Measurements from ENCODE around the gene TPM1. TPM values are rescaled to one million over a fixed set of nuclear protein-coding genes. Genes with fewer than 3 reads are reported as not detected.
A peak's percentile ranks its signal among the peaks of the same experiment; 100 is the strongest.

The TPM1 gene
- total RNA-seq, 1 experiment from 2014 or later: 748 TPM

DNA sequence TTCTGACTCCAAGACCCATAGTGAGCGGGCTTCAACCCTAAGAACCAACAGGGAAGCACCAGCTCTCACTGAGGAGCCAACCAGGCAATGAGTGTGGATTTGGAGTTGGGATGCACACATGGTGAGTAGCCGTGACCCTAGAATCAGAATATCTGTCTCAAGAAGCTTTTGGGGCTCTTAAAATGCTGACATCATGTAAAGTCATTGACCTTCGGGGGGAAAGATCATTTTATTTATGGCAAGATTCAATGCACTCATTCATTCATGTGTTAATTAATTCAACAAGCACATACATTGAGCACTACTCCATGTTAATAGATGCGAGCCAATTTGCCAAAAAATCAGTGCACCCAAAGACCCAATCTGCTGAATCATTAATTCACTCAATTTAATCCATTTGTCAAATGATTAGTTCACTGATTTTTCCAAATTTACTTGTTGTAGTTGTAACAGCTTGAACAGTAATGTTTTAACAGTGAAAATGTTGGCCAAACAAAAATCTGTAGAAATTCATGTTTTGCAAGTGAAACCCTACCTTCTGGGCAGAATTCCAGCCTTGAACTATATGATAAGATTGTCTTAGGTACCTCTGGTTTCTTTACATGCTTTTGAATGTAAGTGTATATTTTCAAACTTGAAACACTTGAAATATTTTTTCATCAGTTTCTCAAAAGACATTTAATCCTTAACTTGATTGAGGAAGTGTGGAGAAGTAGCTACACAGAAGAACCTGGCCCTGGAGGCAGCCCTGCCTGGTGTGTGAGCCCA, 49.3 kb downstream of the TPM1 start:
- H2AFZ ChIP-seq (ENCODE audit: low read length): no peak overlapping the region
- TF ChIP-seq, protein P1, sequence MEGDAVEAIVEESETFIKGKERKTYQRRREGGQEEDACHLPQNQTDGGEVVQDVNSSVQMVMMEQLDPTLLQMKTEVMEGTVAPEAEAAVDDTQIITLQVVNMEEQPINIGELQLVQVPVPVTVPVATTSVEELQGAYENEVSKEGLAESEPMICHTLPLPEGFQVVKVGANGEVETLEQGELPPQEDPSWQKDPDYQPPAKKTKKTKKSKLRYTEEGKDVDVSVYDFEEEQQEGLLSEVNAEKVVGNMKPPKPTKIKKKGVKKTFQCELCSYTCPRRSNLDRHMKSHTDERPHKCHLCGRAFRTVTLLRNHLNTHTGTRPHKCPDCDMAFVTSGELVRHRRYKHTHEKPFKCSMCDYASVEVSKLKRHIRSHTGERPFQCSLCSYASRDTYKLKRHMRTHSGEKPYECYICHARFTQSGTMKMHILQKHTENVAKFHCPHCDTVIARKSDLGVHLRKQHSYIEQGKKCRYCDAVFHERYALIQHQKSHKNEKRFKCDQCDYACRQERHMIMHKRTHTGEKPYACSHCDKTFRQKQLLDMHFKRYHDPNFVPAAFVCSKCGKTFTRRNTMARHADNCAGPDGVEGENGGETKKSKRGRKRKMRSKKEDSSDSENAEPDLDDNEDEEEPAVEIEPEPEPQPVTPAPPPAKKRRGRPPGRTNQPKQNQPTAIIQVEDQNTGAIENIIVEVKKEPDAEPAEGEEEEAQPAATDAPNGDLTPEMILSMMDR (conservative IDR thresholded peaks at IDR 0.05): no peak
- H3K79me1 ChIP-seq (ENCODE audit: insufficient read depth, low read depth, low read length, poor library complexity, severe bottlenecking): no peaks in the 10 kb centered on the region
- no peak overlapping the region for H3K56ac ChIP-seq (ENCODE audit: insufficient read length, low read depth, low read length)
- no peak overlapping the region for H2AK5ac ChIP-seq (ENCODE audit: insufficient read length, low read length)
- no peaks in the 10 kb centered on the region for H3K79me2 ChIP-seq (ENCODE audit: insufficient read depth, low read length)
- no peak overlapping the region for H3K23ac ChIP-seq (ENCODE audit: insufficient read length, low read depth, low read length)
- H2BK120ac ChIP-seq (ENCODE audit: low read depth, low read length, poor library complexity, severe bottlenecking): no peak overlapping the region
- H3K27ac ChIP-seq (ENCODE audit: insufficient read length, low read depth, low read length): no peak overlapping the region
- no peak overlapping the region for H3K14ac ChIP-seq (ENCODE audit: insufficient read depth, low read length)
- Mint-ChIP-seq H3K4me3 (no peak overlapping the region), H3K4me1 (peaks cover 42% of the 10 kb centered on the region in 2 experiments), H3K27me3 (ENCODE audit: low read depth) (no peaks in the 10 kb centered on the region), H3K36me3 (ENCODE audit: insufficient read depth in 1 of 3, low read depth in 3 of 3) (no peaks in the 10 kb centered on the region; a peak in 1 of 7 replicates), H3K9me3 (peaks cover under 1% of the 10 kb centered on the region in 2 experiments; a peak in 3 of 5 replicates), H3K27ac (peak overlapping the region in 1 of 3 experiments; percentile 2; a peak in 1 of 7 replicates)
- H3K18ac ChIP-seq (ENCODE audit: insufficient read length, low read depth, low read length): no peak overlapping the region
- no CpG with 5 or more reads among the region's 4 CpGs for WGBS (ENCODE audit: extremely low coverage, insufficient read length, low lambda C conversion rate)
- no peak overlapping the region for H4K5ac ChIP-seq (ENCODE audit: insufficient read length, low read depth, low read length)
- H3K9ac ChIP-seq (ENCODE audit: extremely low read depth, insufficient read length, low read length): no peak overlapping the region
- H3K23me2 ChIP-seq (ENCODE audit: insufficient read length, low read depth, low read length, poor library complexity, severe bottlenecking): no peaks in the 10 kb centered on the region
- no peak overlapping the region for H3K4me2 ChIP-seq (ENCODE audit: insufficient read depth, insufficient read length, low read length)
- no peak overlapping the region for H3T11ph ChIP-seq (ENCODE audit: low read length)
- no peaks in the 10 kb centered on the region for H3K9me3 ChIP-seq (ENCODE audit: control insufficient read depth, low read depth, low read length)
- H2BK5ac ChIP-seq (ENCODE audit: insufficient read length, low read length): no peak overlapping the region
- H2BK12ac ChIP-seq (ENCODE audit: insufficient read length, low read depth, low read length): no peak overlapping the region
- H2BK20ac ChIP-seq (ENCODE audit: low read depth, low read length, poor library complexity, severe bottlenecking): no peak overlapping the region
- peaks cover 14% of the 10 kb centered on the region; the same call in 1 of the 2 replicates for H3K4me1 ChIP-seq (ENCODE audit: insufficient read depth, low read length)
- no peak overlapping the region for H3K4ac ChIP-seq (ENCODE audit: low read depth, low read length)
- DNase-seq: no peak
- no peak overlapping the region for H4K8ac ChIP-seq (replicated peaks; ENCODE audit: insufficient read length, low read depth, low read length)
- no peaks in the 10 kb centered on the region for H3K27me3 ChIP-seq (ENCODE audit: insufficient read depth, low read length)
- no peak overlapping the region for H4K91ac ChIP-seq (ENCODE audit: insufficient read length, low read depth, low read length)
- no peaks in the 10 kb centered on the region for H4K20me1 ChIP-seq (ENCODE audit: control insufficient read depth, insufficient read depth, insufficient read length)
- no peak overlapping the region for H2BK15ac ChIP-seq (ENCODE audit: low read depth, low read length)

All from H9 (cell line).